Activated T-cell treated with anti-CD3 and anti-CD28 coated beads, Interleukin-2, amount 50 U/mL, for 4 hours (primary cell): ENCODE data around the gene NDUFS6. TPM values are rescaled to one million over a fixed set of nuclear protein-coding genes. Genes with fewer than 3 reads are reported as not detected.

Experiments
- ATAC-seq, 2 donors: fragments of 200-7000 bp; cut with Tn5 transposase; one replicate each; pipeline ENCODE4 v1.10.0; 2021
- DNase-seq: peaks from one replicate; pipeline ENCODE4 v3.0.0-alpha.2; 2020
- H3K27me3 Mint-ChIP-seq: one replicate; pipeline ENCODE4 v1.8.0; 2021; ENCODE audit warnings: low read depth, mixed read lengths
- H3K36me3 Mint-ChIP-seq: one replicate; pipeline ENCODE4 v1.8.0; 2022; ENCODE audit warnings: mixed read lengths; ENCODE audit not compliant: insufficient read depth
- H3K4me1 Mint-ChIP-seq: one replicate; pipeline ENCODE4 v1.8.0; 2021; ENCODE audit warnings: low read depth, mixed read lengths
- H3K4me3 Mint-ChIP-seq: one replicate; pipeline ENCODE4 v1.8.0; 2021; ENCODE audit warnings: mild to moderate bottlenecking, moderate library complexity, mixed read lengths
- H3K9me3 Mint-ChIP-seq: one replicate; pipeline ENCODE4 v1.8.0; 2021; ENCODE audit warnings: mixed read lengths
- total RNA-seq, 3 donors: library from RNA; stranded (reverse); gene quantifications; one replicate each; pipeline ENCODE4 v1.2.1, GENCODE V29; 2021

NDUFS6 gene
- 10 to 100 TPM; 55.6 to 64.9 (median 61.4) TPM for total RNA-seq

DNA sequence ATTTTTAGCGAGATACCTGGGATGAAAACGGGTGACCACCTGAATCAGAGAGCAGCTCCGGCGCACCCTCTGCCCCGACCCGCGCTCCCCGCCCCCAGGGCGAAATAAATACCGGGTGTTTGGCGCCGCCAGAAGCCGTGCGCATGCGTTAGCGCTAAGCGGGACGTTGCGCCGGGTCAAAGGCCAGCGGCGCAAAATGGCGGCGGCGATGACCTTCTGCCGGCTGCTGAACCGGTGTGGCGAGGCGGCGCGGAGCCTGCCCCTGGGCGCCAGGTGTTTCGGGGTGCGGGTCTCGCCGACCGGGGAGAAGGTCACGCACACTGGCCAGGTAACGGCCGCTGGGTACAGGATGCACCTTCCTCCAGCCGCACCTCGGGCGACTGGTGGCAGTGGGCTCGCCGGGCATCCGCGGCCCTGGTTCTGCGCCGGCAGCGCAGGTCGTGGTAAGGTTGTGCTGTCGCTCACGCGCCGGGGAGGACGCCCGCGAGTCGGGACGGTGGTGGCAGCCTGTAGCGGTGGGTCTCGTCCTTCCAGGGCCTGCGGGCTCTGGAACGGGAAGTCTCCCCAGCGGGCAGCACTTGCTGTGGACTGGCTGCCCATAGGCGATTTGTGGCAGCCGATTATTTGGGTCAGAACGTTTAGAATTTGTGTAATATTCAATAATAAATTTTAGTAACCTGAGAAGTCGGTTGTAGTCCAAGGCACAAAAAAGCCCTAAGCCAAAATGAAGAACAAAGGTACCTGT is at the start of gene NDUFS6:
Gene NDUFS6 (plus strand): TSS at position 186 of the 745 bp plus-strand sequence. CDS start 11 bp downstream, at position 197.
- DNase-seq (peak; percentile 73), ATAC-seq (peak; percentile 68 to 71)
- no peaks in the 10 kb centered on the region for H3K27me3 Mint-ChIP-seq
- peak within 1 kb of the TSS; percentile 95 for H3K4me3 Mint-ChIP-seq
- H3K9me3 Mint-ChIP-seq = no peaks in the 10 kb centered on the region
- H3K4me1 Mint-ChIP-seq = peaks cover 42% of the 10 kb centered on the region
- H3K36me3 Mint-ChIP-seq = peaks cover 44% of the 10 kb centered on the region

DNA sequence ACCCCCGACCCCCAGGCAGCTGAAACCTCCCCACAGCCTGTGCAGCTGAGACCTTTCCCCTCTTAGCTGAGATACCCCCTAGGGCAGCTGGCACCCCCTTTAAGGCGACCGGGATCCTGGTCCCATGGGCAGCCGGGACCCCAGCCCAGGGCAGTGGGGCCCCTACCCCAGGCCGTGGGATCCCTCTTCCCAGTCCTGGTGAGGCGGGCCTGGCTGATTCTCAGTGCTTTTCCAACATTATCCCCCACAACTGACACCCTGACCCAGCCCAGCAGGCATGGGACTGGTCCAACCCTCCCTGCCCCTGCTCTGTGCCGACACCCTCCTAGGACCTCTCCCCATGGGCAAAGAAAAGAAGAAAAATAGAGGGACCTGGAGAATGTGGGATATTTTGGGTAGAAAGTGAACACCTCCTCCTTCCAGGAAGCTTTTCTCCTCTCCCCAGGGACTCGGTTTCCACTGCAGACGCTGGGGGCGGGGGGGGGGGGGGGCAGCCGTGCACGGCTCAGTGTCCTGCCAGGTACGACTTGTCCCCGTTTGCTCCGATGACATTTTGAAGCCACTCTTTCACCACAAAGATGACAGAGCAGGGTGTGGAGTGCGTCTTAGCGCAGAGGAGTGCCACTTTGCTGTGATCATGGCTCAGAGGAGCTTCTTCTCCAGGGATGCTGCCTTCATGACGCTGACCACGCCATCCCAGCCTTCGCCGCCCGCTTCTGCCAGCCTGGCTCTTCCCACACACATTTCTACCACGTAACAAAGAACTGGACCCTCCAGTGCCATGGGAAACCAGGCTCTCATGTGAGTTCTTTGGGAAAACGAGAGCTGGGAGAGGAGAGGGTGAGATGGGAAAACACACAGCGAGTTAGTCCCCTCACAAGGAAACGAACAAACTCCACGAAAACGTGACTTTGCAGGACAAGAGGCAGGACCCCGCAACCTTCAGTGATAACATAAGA is 49.1 kb upstream of the NDUFS6 start:
- H3K36me3 Mint-ChIP-seq = no peaks in the 10 kb centered on the region
- H3K9me3 Mint-ChIP-seq = no peaks in the 10 kb centered on the region
- H3K4me3 Mint-ChIP-seq = no peak overlapping the region
- no peak for ATAC-seq
- no peaks in the 10 kb centered on the region for H3K4me1 Mint-ChIP-seq
- no peak for DNase-seq
- peaks cover 13% of the 10 kb centered on the region for H3K27me3 Mint-ChIP-seq

GRCh38 chr5:1752881-1753280 is 48.3 kb upstream of the NDUFS6 start:
- Mint-ChIP-seq H3K4me3 (no peak overlapping the region), H3K27me3 (peaks cover 13% of the 10 kb centered on the region), H3K9me3 (no peaks in the 10 kb centered on the region), H3K4me1 (no peaks in the 10 kb centered on the region), H3K36me3 (no peaks in the 10 kb centered on the region)
- DNase-seq (no peak), ATAC-seq (no peak)

- Mint-ChIP-seq H3K36me3 (no peaks in the 10 kb centered on the region), H3K27me3 (peaks cover 15% of the 10 kb centered on the region), H3K4me1 (no peaks in the 10 kb centered on the region), H3K9me3 (peaks cover 4% of the 10 kb centered on the region), H3K4me3 (no peak overlapping the region)
- DNase-seq = no peak
- no peak for ATAC-seq
Observed at GRCh38 chr5:1753490-1753889, 47.7 kb upstream of the NDUFS6 start.

DNA sequence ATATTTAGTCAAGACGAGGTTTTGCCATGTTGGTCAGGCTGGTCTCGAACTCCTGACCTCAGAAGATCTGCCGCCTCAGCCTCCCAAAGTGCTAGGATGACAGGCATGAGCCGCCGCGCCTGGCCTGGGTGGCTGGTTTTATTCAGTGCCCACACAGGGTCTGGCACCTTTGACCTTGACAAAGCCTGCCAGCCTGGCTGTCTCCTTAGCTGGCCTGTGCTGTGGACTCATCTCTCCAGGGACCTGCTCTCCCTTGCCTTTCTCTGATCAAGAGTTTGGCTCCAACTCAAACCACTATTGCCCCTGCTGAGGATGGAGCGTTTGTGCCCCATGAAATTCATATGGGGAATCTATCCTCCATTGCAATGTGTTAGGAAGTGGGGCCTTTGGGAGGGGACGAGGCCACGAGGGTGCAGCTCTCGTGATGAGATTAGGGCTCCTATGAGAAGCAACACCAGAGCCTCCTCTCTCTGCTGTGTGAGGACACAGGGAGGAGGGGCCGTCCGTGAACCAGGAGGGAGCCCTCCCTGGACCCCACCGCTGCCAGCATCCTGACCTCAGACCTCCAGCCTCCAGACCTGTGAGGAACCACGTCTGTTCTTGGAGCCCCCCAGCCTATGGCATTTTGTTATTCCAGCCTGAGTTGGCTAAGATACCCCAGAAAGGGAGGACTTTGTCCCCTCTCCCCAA is 46.5 kb upstream of the NDUFS6 start:
- ATAC-seq = no peak
- DNase-seq = no peak
- Mint-ChIP-seq H3K4me1 (no peaks in the 10 kb centered on the region), H3K36me3 (no peaks in the 10 kb centered on the region), H3K9me3 (peaks cover 8% of the 10 kb centered on the region), H3K27me3 (peaks cover 14% of the 10 kb centered on the region), H3K4me3 (no peak overlapping the region)

DNA sequence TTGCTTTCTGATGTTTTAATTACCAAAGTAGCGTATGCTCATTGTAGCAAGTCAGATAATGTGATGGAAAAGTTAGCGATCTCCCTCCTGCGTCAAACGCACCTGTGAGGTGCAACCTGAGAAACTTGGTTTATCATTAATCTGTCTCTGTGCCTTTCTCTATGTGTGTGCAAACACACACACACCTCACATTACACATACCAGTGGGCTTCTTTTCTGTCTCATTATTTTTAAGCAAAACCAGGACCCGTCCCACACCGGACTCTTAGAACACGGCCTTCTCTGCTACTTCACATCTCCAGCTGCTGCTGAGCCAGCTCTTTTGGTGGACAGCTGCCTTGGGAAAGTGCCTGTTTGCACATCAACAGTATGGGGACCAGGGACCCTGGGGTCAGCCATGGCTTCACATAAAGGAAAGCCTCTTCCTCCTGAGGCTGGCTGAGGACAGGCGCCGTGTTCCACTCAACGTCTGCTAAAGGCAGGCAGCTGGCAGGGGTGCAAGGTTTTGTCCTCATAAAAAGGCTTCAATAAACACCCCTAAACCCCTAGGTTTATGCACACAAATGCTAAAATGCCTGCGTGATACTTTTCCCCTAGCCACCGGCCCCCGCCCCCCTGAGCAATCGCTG is 45.8 kb upstream of the NDUFS6 start:
- H3K27me3 Mint-ChIP-seq = peaks cover 9% of the 10 kb centered on the region
- H3K4me1 Mint-ChIP-seq = no peaks in the 10 kb centered on the region
- DNase-seq (no peak), ATAC-seq (no peak)
- H3K36me3 Mint-ChIP-seq = no peaks in the 10 kb centered on the region
- H3K9me3 Mint-ChIP-seq = peaks cover 8% of the 10 kb centered on the region
- no peak overlapping the region for H3K4me3 Mint-ChIP-seq

DNA sequence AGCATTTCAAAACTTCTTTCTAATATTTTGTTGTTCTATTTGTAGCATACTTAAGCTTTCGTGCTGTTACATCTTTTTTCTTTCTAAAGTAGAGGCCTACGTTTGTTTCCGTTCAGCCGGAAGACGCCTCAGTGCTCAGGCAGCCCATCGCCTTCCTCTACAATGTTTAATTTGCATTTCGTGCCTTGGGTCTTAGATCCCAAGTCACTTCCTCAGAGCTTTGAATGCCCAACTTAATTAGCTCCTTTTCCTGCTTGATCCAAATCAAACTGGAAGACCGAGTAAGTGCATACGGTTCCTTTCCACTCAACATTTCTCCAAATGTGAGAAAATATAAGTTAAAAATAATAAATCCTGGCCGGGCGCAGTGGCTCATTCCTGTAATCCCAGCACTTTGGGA is 44.7 kb upstream of the NDUFS6 start:
- DNase-seq = no peak
- no peaks in the 10 kb centered on the region for H3K36me3 Mint-ChIP-seq
- peaks cover 8% of the 10 kb centered on the region for H3K9me3 Mint-ChIP-seq
- H3K27me3 Mint-ChIP-seq = peaks cover 8% of the 10 kb centered on the region
- no peak overlapping the region for H3K4me3 Mint-ChIP-seq
- H3K4me1 Mint-ChIP-seq = no peaks in the 10 kb centered on the region
- no peak for ATAC-seq

GRCh38 chr5:1757511-1757910 is 43.7 kb upstream of the NDUFS6 start:
- DNase-seq (no peak), ATAC-seq (no peak)
- peaks cover 8% of the 10 kb centered on the region for H3K9me3 Mint-ChIP-seq
- no peaks in the 10 kb centered on the region for H3K4me1 Mint-ChIP-seq
- peaks cover 8% of the 10 kb centered on the region for H3K27me3 Mint-ChIP-seq
- H3K36me3 Mint-ChIP-seq = no peaks in the 10 kb centered on the region
- no peak overlapping the region for H3K4me3 Mint-ChIP-seq

DNA sequence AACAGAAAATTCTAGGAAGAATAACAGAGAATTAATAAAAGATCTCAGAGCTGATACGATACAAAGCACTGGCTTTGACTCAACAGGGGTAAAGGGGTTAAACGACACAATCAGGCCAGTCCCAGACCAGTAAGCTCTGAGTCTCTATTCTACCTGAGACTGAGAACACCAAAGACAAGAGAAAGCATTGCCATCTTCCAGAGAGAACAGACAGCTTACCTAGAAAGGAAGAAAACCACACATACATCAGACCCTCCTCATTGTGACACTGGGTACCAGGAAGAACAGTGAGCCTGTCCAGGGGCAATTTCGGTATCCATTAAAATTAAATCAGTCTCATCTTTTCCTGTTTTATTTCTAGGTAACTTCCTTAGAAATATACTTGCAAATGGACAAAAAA is 42.6 kb upstream of the NDUFS6 start:
- peaks cover 8% of the 10 kb centered on the region for H3K9me3 Mint-ChIP-seq
- DNase-seq (no peak), ATAC-seq (no peak)
- no peaks in the 10 kb centered on the region for H3K4me1 Mint-ChIP-seq
- no peak overlapping the region for H3K4me3 Mint-ChIP-seq
- H3K27me3 Mint-ChIP-seq = peaks cover 16% of the 10 kb centered on the region
- no peaks in the 10 kb centered on the region for H3K36me3 Mint-ChIP-seq

GRCh38 chr5:1759378-1759970 is 41.7 kb upstream of the NDUFS6 start:
- no peaks in the 10 kb centered on the region for H3K4me1 Mint-ChIP-seq
- peaks cover 21% of the 10 kb centered on the region for H3K27me3 Mint-ChIP-seq
- ATAC-seq (no peak), DNase-seq (no peak)
- H3K36me3 Mint-ChIP-seq = no peaks in the 10 kb centered on the region
- H3K9me3 Mint-ChIP-seq = peaks cover 8% of the 10 kb centered on the region
- no peak overlapping the region for H3K4me3 Mint-ChIP-seq

DNA sequence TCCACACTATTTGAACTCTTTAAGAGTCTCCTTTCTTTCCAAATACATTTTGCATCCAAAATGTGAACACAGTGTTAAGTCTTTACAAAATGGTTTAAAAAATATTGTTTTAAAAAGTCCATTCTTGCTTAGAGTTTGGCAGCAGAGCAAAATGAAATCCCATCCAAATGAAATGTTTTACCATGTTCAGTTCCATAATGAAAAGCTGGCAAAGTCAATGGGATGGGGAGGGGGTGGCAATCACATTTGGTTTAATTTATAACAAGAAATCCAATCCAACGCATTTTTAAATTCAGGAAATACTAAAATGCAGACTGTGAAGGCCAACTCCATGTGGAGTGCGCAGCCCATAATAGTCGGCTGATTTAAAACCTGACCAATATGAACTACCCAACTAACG is 41.0 kb upstream of the NDUFS6 start:
- no peak for ATAC-seq
- Mint-ChIP-seq H3K27me3 (peaks cover 26% of the 10 kb centered on the region), H3K9me3 (peaks cover 8% of the 10 kb centered on the region), H3K36me3 (no peaks in the 10 kb centered on the region), H3K4me1 (no peaks in the 10 kb centered on the region), H3K4me3 (no peak overlapping the region)
- no peak for DNase-seq

GRCh38 chr5:1760656-1761452 is 40.4 kb upstream of the NDUFS6 start:
- Mint-ChIP-seq H3K4me1 (no peaks in the 10 kb centered on the region), H3K4me3 (no peak overlapping the region), H3K9me3 (peaks cover 8% of the 10 kb centered on the region), H3K27me3 (peaks cover 29% of the 10 kb centered on the region), H3K36me3 (no peaks in the 10 kb centered on the region)
- no peak for ATAC-seq
- no peak for DNase-seq

- H3K36me3 Mint-ChIP-seq = no peaks in the 10 kb centered on the region
- no peaks in the 10 kb centered on the region for H3K4me1 Mint-ChIP-seq
- H3K4me3 Mint-ChIP-seq = no peak overlapping the region
- H3K9me3 Mint-ChIP-seq = peaks cover 8% of the 10 kb centered on the region
- ATAC-seq = no peak
- peaks cover 30% of the 10 kb centered on the region for H3K27me3 Mint-ChIP-seq
- DNase-seq = no peak
Observed at GRCh38 chr5:1761453-1761755, 39.8 kb upstream of the NDUFS6 start.
